Left ventricle myocardium inferior (tissue), 1 donor: ENCODE results near the gene HOXA9. TPM values are rescaled to one million over a fixed set of nuclear protein-coding genes. Genes with fewer than 3 reads are reported as not detected.

Experiments used
- DNase-seq: peaks from one replicate; pipeline ENCODE4 v3.0.0-alpha.2; 2020
- H3K27ac ChIP-seq: fragments of 200-600 bp; replicated peaks from 2 replicates; pipeline ENCODE4 v1.8.0; 2021
- H3K27me3 ChIP-seq: fragments of 200-600 bp; 2 replicates; pipeline ENCODE4 v1.8.0; 2021; ENCODE audit warnings: low read depth
- H3K36me3 ChIP-seq: fragments of 200-600 bp; 2 replicates; pipeline ENCODE4 v1.8.0; 2021
- H3K4me1 ChIP-seq: fragments of 200-600 bp; 2 replicates; pipeline ENCODE4 v1.8.0; 2021
- H3K4me3 ChIP-seq: fragments of 200-600 bp; 2 replicates; pipeline ENCODE4 v1.8.0; 2021; ENCODE audit warnings: mild to moderate bottlenecking, moderate library complexity
- H3K9me3 ChIP-seq: fragments of 200-600 bp; replicated peaks from 2 replicates; pipeline ENCODE4 v1.8.0; 2021
- CTCF ChIP-seq: fragments of 200-600 bp; IDR thresholded peaks from 2 replicates; pipeline ENCODE4 v1.8.0; 2021; ENCODE audit warnings: antibody characterized with exemption, mild to moderate bottlenecking, borderline replicate concordance
- intact Hi-C: fragments of 100-400 bp; cut with micrococcal nuclease; formaldehyde crosslinking; loops from one replicate; pipeline ENCODE4 v1.11.0; 2022
- total RNA-seq: library from RNA; stranded (reverse); fragmentation: NEBNext Ultra II Directional; extraction: Animal tissue kit (Norgen Biotek cat#: 25700); gene quantifications from one replicate; pipeline ENCODE4 v1.2.1, GENCODE V29; 2021
- donor health status: DM: no; HTN: yes; CAD: no; lungs with severe emphysema.

HOXA9 gene
- total RNA-seq, 1 donor from 2014 or later: not detected

GRCh38 chr7:27137640-27138315 lies 27.6 kb downstream of the HOXA9 start:
- intact Hi-C loops: no loop called here

DNA sequence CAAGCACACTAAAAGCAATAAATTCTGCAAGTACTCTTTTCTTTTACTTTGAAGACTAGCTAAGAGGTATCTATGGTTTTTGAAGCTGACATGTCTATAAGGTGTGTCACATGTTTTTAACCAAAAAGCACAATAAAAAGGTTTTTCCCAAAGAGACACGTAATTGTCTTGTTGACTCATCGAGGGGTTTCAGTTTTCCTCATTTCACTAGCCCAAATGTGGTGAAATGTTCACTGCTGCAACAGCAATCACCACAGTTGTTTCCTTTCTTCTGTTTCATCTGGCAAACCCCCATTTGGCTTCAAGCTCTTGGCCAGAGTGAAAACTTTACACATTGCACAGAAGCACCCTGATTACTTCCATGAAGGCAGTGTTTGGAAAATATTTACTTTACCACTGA lies 30.9 kb downstream of the HOXA9 start:
- H3K4me3 ChIP-seq: no peak overlapping the region
- no peaks in the 10 kb centered on the region for H3K36me3 ChIP-seq
- no peak overlapping the region for H3K27ac ChIP-seq
- no peak for DNase-seq
- H3K9me3 ChIP-seq: no peaks in the 10 kb centered on the region
- no peak for TF ChIP-seq CTCF
- intact Hi-C loops: no loop called here
- H3K27me3 ChIP-seq: peaks cover 100% of the 10 kb centered on the region
- peaks cover 12% of the 10 kb centered on the region for H3K4me1 ChIP-seq

More at GRCh38 chr7:27137640-27138315, 27.6 kb downstream of the HOXA9 start:
- H3K4me1 ChIP-seq: peaks cover 16% of the 10 kb centered on the region
- no peak overlapping the region for H3K27ac ChIP-seq
- peaks cover 100% of the 10 kb centered on the region for H3K27me3 ChIP-seq
- DNase-seq: no peak
- H3K36me3 ChIP-seq: no peaks in the 10 kb centered on the region
- TF ChIP-seq CTCF: no peak
- H3K9me3 ChIP-seq: no peaks in the 10 kb centered on the region
- H3K4me3 ChIP-seq: no peak overlapping the region

GRCh38 chr7:27133409-27134231 lies 31.7 kb downstream of the HOXA9 start:
- DNase-seq: no peak
- Histone ChIP-seq H3K27ac (no peak overlapping the region), H3K9me3 (no peaks in the 10 kb centered on the region), H3K4me1 (peaks cover 10% of the 10 kb centered on the region), H3K36me3 (no peaks in the 10 kb centered on the region), H3K4me3 (no peak overlapping the region), H3K27me3 (peaks cover 100% of the 10 kb centered on the region)
- no peak for TF ChIP-seq CTCF
- intact Hi-C loops: no loop called here

GRCh38 chr7:27132978-27133377 lies 32.4 kb downstream of the HOXA9 start:
- Histone ChIP-seq H3K27me3 (peaks cover 100% of the 10 kb centered on the region), H3K36me3 (no peaks in the 10 kb centered on the region), H3K4me1 (peaks cover 10% of the 10 kb centered on the region), H3K4me3 (no peak overlapping the region), H3K9me3 (no peaks in the 10 kb centered on the region), H3K27ac (no peak overlapping the region)
- intact Hi-C loops: no loop called here
- no peak for TF ChIP-seq CTCF
- no peak for DNase-seq

DNA sequence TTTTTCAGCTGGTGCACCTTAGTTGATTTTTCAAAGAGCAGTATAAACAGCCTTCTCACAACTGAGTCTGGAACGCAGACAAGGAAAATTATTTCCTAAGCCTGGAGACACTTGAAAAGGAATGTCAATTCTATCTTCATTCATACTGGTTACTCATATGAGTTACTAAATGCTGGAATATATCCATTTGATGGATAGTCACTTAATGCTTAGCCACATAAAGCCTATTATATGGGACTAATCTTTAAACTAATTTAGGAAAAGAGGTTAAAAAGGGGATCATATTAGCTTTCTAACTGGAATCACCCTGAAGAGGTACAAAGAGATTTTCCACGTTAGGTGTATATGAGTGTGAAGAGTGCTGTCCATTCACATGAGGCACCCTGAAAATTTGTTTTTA lies 33.1 kb downstream of the HOXA9 start:
- intact Hi-C loops: no loop called here
- no peak overlapping the region for H3K27ac ChIP-seq
- H3K27me3 ChIP-seq: peaks cover 100% of the 10 kb centered on the region
- no peak overlapping the region for H3K4me3 ChIP-seq
- DNase-seq: no peak
- H3K9me3 ChIP-seq: no peaks in the 10 kb centered on the region
- no peak for TF ChIP-seq CTCF
- no peaks in the 10 kb centered on the region for H3K36me3 ChIP-seq
- H3K4me1 ChIP-seq: peaks cover 10% of the 10 kb centered on the region
